ENCODE data around the gene NBPF1. TPM values are rescaled to one million over a fixed set of nuclear protein-coding genes. Genes with fewer than 3 reads are reported as not detected.
"Not testable (repeated sequence)": the region's sequence is repeated elsewhere in the genome, so short reads cannot be mapped to it uniquely, and the experiment has no call there.

NBPF1 gene
- total RNA-seq, 1 donor from 2014 or later = 69.4 TPM

DNA sequence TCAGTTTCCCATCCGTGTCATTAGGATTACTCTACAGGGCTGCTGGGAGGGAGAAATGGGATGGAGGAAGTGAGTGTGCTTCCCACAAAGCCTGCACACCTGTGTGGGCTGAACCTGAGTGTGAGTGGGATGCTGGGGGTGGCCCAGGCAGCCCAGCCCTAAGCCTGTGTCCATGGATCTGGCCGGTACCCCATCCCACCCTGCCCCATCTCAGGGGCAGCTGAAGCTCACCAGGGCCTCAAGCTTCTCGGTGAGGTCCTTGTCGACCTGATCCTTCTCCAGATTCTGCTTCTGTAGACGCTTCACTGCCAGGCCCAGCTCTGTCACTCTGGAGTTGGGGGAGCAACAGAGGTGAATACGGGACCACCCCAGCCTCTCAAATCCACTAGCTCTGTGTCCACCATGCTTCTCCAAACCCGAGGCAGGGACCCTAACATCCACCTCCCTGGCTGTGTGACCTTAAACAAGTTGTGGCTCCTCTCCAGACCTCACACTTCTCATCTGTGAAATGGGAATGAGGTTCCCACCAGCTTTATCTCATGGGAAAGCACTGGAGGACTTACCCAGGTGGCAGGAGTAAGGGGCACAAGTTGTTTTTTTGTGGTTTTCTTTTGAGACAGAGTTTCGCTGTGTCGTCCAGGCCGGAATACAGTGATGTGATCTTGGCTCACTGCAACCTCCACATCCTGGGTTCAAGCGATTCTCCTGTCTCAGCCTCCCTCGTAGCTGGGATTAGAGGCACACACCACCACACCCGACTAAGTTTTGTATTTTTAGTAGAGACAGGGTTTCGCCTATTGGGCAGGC lies 18.9 kb upstream of the NBPF1 start:
- H3K4me1 ChIP-seq (ENCODE audit: control insufficient read depth in 3 of 3, insufficient read depth in 3 of 3, low read length in 3 of 3) = peaks cover 5 to 18% (median 10%) of the 10 kb centered on the region in 3 donors
- H3K9ac ChIP-seq (ENCODE audit: low read depth in 1 of 3, low read length in 3 of 3) = peak overlapping the region in 2 of 3 donors; percentile 3 to 62
- H3K27ac ChIP-seq (ENCODE audit: low read depth, low read length); H3K4me3 ChIP-seq (ENCODE audit: low read length in 3 of 3); H3K9me3 ChIP-seq (ENCODE audit: control insufficient read depth in 3 of 3, low read length in 3 of 3); H3K27me3 ChIP-seq (ENCODE audit: control insufficient read depth in 3 of 3, insufficient read depth in 3 of 3, low read length in 3 of 3): not testable (repeated sequence)
- H3K36me3 ChIP-seq (ENCODE audit: control insufficient read depth in 3 of 3, insufficient read depth in 3 of 3, low read length in 3 of 3) = peaks cover 50 to 69% (median 61%) of the 10 kb centered on the region in 3 donors

DNA sequence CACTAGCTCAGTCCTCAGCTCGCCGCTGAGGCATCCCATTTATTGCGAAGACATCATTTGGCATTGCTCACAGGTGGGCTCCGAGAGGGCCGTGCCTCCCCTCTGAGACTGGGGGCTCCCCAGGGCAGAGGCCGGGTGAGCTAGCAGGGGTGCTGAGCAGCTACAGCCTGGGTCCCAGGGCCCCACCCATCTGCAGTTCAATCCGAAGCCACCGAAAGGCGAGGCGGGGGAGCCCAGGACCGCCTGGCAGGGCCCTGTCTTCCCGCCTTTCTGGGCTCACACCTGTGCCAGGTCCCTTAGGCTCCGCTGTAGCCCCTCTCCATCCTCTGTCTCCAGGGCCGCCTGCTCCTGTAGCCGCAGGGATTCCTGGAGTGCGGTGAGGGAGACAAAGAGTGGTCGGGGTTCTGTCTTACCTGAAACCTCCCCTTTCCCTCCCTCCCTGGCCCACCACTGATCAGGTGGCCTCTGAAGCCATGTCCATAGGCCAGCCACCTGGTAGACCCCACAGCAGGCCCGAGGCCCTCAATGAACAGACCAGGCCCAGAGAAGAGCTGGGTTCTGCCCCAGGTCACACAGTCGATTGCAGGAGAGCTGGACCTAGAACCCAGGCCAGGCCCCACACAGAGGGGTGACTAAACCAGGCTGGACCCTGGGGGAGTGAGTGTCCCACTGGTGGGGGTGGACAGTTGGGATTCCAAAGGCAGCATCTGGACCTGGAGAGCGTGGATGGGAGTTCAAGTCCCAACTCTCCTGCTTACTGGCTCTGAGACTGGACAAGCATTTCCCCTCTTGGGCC lies 18.1 kb upstream of the NBPF1 start:
- no peak overlapping the region for H3K4me3 ChIP-seq (ENCODE audit: low read length in 3 of 3)
- H3K27me3 ChIP-seq (ENCODE audit: control insufficient read depth in 3 of 3, insufficient read depth in 3 of 3, low read length in 3 of 3) = no peaks in the 10 kb centered on the region
- peak overlapping the region in 2 of 3 donors; percentile 3 to 50 for H3K9ac ChIP-seq (ENCODE audit: low read depth in 1 of 3, low read length in 3 of 3)
- H3K9me3 ChIP-seq (ENCODE audit: control insufficient read depth in 3 of 3, low read length in 3 of 3) = no peaks in the 10 kb centered on the region
- peaks cover 0 to 11% (median 7%) of the 10 kb centered on the region in 3 donors for H3K4me1 ChIP-seq (ENCODE audit: control insufficient read depth in 3 of 3, insufficient read depth in 3 of 3, low read length in 3 of 3)
- H3K36me3 ChIP-seq (ENCODE audit: control insufficient read depth in 3 of 3, insufficient read depth in 3 of 3, low read length in 3 of 3) = peaks cover 51 to 75% (median 68%) of the 10 kb centered on the region in 3 donors
- H3K27ac ChIP-seq (ENCODE audit: low read depth, low read length) = no peak overlapping the region

DNA sequence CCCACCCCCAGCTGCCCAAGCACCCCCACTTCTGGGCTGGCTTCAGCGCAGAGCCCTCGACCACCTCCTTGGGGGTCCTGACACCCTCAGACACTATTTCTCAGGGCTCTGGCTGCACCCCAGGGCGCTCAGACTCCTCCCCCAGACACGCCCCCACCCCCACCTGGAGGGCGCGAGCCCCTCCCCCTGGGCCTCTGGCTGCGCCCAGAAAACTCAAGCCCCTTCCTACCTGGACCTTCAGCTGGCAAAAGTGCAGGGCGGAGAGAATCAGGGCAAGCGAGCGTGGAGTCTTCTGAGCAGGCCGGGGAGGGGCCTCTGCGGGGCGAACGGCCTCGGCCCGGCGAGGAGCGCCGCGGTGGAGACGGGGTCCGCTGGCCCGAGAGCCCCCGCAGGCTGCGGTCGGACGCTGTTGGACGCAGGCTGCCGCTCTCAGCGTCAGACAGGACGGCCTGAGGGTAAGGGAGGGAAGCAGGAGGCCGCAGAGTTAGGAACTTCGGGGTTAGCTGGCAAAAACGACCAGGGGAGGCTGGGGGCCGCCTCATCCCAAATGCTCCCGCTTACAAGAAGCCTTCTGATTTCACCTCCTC lies 17.4 kb upstream of the NBPF1 start:
- Histone ChIP-seq H3K27ac (ENCODE audit: low read depth, low read length) (no peak overlapping the region), H3K4me3 (ENCODE audit: low read length in 3 of 3) (no peak overlapping the region), H3K36me3 (ENCODE audit: control insufficient read depth in 3 of 3, insufficient read depth in 3 of 3, low read length in 3 of 3) (peaks cover 58 to 82% (median 75%) of the 10 kb centered on the region in 3 donors), H3K4me1 (ENCODE audit: control insufficient read depth in 3 of 3, insufficient read depth in 3 of 3, low read length in 3 of 3) (peaks cover 0 to 15% (median 7%) of the 10 kb centered on the region in 3 donors), H3K9me3 (ENCODE audit: control insufficient read depth in 3 of 3, low read length in 3 of 3) (no peaks in the 10 kb centered on the region), H3K9ac (ENCODE audit: low read depth in 1 of 3, low read length in 3 of 3) (peak overlapping the region in 1 of 3 donors; percentile 50), H3K27me3 (ENCODE audit: control insufficient read depth in 3 of 3, insufficient read depth in 3 of 3, low read length in 3 of 3) (no peaks in the 10 kb centered on the region)

DNA sequence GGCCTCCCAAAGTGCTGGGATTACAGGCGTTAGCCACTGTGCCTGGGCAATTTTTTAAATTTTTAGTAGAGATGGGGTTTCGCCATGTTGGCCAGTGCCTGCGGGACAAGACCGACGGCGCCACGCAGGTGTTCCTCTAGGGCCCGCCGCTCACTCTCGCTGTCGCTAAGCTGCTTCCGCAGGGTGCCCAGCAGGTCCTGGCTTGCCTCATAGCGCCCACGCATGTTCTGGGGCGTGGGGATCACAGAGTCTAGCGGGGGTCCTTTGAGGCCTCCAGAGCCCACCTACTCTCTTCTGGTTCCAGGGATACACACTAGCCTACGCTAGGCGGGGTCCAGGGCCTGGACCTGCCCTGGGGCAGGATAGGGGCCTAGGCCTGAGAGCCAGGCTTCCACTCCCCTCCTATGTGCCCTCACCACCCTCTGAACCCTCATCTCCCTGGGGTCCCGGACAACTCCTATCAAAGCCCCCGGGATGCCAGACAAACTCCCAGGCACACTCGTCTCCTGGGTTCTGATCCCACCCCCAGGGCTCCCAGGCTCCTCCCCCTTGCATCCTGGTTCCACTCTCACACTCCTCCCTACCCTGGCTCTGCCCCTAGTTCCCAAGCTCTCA lies 16.7 kb upstream of the NBPF1 start:
- not testable (repeated sequence) for H3K27me3 ChIP-seq (ENCODE audit: control insufficient read depth in 3 of 3, insufficient read depth in 3 of 3, low read length in 3 of 3); H3K27ac ChIP-seq (ENCODE audit: low read depth, low read length); H3K9me3 ChIP-seq (ENCODE audit: control insufficient read depth in 3 of 3, low read length in 3 of 3)
- peaks cover 0 to 16% (median 9%) of the 10 kb centered on the region in 3 donors for H3K4me1 ChIP-seq (ENCODE audit: control insufficient read depth in 3 of 3, insufficient read depth in 3 of 3, low read length in 3 of 3)
- H3K9ac ChIP-seq (ENCODE audit: low read depth in 1 of 3, low read length in 3 of 3) = peak overlapping the region in 1 of 3 donors; percentile 33
- peak overlapping the region in 1 of 3 donors; percentile 6 for H3K4me3 ChIP-seq (ENCODE audit: low read length in 3 of 3)
- peaks cover 62 to 87% (median 78%) of the 10 kb centered on the region in 3 donors for H3K36me3 ChIP-seq (ENCODE audit: control insufficient read depth in 3 of 3, insufficient read depth in 3 of 3, low read length in 3 of 3)

DNA sequence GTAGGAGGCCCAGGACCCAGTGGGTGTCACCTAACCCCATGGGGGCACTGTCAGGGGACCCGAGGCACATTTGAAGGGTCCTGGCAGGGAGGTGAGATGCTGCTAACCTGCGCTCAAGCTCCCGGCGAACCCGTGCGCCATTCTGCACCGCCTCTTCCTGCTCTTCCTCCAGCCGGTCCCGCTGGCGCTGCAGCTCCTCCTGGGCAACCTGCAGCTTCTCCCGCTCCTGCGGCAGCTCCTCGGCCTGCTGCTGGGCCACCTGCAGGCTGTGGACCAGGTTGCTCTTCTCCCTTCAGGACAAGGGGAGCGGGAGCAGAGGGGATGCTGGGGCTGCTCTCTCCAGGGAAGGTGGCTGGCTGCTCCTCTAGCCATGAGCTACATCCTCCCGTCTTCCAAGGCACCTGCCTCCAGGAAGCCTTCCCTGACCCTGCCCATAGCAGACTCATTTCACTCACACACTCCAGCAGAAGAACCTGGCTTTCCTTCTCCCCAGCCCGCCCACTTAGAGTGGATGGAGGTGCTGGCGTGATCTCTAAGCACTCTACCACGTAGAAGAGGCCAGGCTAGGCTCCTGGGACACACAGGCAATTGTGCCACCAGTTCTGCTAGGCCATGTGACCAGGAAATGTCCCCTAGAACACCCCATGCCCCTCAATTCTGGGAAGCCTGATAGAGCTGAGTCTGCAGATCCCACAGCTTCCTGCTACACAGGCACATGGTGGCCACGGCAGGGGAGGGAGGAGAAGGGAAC lies 15.2 kb upstream of the NBPF1 start:
- peaks cover 8 to 22% (median 18%) of the 10 kb centered on the region in 3 donors for H3K4me1 ChIP-seq (ENCODE audit: control insufficient read depth in 3 of 3, insufficient read depth in 3 of 3, low read length in 3 of 3)
- peaks cover 55 to 85% (median 82%) of the 10 kb centered on the region in 3 donors for H3K36me3 ChIP-seq (ENCODE audit: control insufficient read depth in 3 of 3, insufficient read depth in 3 of 3, low read length in 3 of 3)

DNA sequence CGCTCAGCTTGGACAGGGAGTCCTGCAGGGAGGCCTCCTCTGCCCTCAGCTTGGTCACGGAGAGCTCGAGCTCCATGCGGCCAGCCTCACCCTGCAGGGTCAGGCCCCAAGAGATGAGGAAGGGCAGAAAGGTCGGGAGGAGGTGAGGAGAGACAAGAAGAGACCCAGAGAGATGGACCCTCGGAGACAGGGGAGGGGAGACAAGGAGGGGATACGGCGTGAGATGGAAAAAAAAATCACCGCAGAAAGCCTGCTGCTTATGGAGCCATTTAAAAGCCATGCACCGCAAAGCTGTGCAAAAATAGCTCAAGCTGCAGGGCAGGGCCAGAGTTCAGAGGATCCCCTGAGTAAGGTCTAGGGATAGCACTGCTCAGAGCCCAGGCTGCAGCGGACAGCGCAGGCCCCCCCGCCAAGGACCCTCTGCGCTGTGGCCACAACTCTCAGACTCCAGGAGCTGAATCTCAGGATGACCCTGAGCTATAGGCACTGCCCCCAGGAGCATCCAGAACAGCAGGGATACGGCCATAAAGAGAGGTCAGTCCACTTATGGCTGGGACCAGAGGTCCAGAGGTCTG lies 13.1 kb upstream of the NBPF1 start:
- Histone ChIP-seq H3K36me3 (ENCODE audit: control insufficient read depth in 3 of 3, insufficient read depth in 3 of 3, low read length in 3 of 3) (peaks cover 51 to 82% (median 80%) of the 10 kb centered on the region in 3 donors), H3K9ac (ENCODE audit: low read depth in 1 of 3, low read length in 3 of 3) (peak overlapping the region in 1 of 3 donors; percentile 60), H3K4me1 (ENCODE audit: control insufficient read depth in 3 of 3, insufficient read depth in 3 of 3, low read length in 3 of 3) (peaks cover 10 to 22% (median 19%) of the 10 kb centered on the region in 3 donors)
- H3K27me3 ChIP-seq (ENCODE audit: control insufficient read depth in 3 of 3, insufficient read depth in 3 of 3, low read length in 3 of 3); H3K9me3 ChIP-seq (ENCODE audit: control insufficient read depth in 3 of 3, low read length in 3 of 3); H3K4me3 ChIP-seq (ENCODE audit: low read length in 3 of 3); H3K27ac ChIP-seq (ENCODE audit: low read depth, low read length): not testable (repeated sequence)

More for the DNA sequence above, 15.2 kb upstream of the NBPF1 start:
- Histone ChIP-seq H3K27ac (ENCODE audit: low read depth, low read length) (no peak overlapping the region), H3K27me3 (ENCODE audit: control insufficient read depth in 3 of 3, insufficient read depth in 3 of 3, low read length in 3 of 3) (no peaks in the 10 kb centered on the region), H3K4me3 (ENCODE audit: low read length in 3 of 3) (peak overlapping the region in 1 of 3 donors; percentile 13), H3K9me3 (ENCODE audit: control insufficient read depth in 3 of 3, low read length in 3 of 3) (no peaks in the 10 kb centered on the region), H3K9ac (ENCODE audit: low read depth in 1 of 3, low read length in 3 of 3) (peak overlapping the region in 2 of 3 donors; percentile 35 to 50)

DNA sequence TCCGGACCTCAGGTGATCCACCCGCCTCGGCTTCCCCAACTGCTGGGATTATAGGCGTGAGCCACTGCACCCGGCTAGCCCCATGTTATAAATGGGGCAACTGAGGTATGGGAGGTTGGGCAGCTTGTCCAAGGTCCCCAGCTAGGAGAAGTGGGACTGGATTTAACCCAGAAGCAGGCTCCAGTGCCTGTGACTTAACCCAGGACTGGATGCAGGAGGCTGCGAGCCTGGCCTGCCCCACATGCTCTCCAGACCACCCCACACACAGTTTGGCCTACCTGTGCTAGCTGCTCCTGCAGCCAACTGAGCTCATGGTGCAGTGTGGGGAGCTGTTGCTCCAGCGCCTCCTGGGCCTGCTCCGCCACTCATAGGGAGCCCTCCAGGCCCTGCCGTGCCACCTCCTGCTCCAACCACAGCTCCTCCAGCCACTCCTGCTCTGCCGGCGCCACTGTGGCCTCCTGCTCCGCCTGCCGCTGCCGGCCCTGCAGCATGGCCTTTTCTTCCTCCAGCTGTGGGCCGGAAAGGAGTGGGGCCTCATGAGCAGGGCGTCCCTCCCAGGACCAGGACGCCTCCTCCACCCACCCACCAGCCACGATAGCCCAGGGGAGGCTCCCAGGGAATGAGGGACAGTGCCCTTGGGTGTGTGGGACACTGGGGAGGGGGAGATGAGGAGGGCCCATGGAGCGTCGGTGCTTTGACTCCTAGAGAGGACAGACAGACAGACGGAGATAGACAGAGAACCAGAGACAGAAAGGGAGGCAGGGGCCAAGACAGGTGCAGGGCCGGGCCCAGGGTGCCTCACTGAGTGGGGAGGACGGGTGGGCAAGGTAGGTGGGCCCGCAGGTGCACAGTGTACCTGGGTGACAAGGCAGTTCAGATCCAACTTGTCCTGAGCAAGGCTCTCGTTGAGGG lies 12.4 kb upstream of the NBPF1 start:
- Histone ChIP-seq H3K27me3 (ENCODE audit: control insufficient read depth in 3 of 3, insufficient read depth in 3 of 3, low read length in 3 of 3) (no peaks in the 10 kb centered on the region), H3K9ac (ENCODE audit: low read depth in 1 of 3, low read length in 3 of 3) (peak overlapping the region in 1 of 3 donors; percentile 60), H3K4me3 (ENCODE audit: low read length in 3 of 3) (peak overlapping the region in 1 of 3 donors; percentile 22), H3K36me3 (ENCODE audit: control insufficient read depth in 3 of 3, insufficient read depth in 3 of 3, low read length in 3 of 3) (peaks cover 47 to 80% (median 78%) of the 10 kb centered on the region in 3 donors), H3K4me1 (ENCODE audit: control insufficient read depth in 3 of 3, insufficient read depth in 3 of 3, low read length in 3 of 3) (peaks cover 10 to 27% (median 26%) of the 10 kb centered on the region in 3 donors), H3K9me3 (ENCODE audit: control insufficient read depth in 3 of 3, low read length in 3 of 3) (no peaks in the 10 kb centered on the region), H3K27ac (ENCODE audit: low read depth, low read length) (no peak overlapping the region)

Data from skeletal muscle tissue (tissue), 4 donors.